ENCODE results near the gene SYNGR3. TPM values are rescaled to one million over a fixed set of nuclear protein-coding genes. Genes with fewer than 3 reads are reported as not detected.

SYNGR3 gene
- total RNA-seq, 1 donor from 2014 or later, result 0.24 TPM

DNA sequence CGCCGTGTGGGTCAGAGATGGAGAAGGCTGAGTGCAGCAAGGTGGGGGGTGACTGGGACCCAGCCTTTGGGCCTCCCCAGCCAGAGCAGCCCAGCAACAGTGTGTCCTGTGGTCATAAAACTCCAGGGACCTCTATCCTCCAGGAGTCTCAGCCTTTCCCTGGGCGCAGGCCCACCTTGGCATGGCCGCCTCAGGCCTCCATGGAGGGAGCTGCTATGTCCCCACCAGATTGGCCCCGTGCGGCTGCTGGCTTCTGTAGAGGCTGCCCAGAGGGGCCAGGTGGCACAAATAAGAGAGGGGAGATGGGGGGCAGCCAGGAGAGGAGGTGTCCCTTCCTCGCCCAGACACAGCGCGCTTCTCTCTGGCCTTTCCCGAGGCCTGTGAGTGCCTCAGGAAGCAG, 2.6 kb upstream of the SYNGR3 start:
- TF ChIP-seq CTCF (IDR thresholded peaks at IDR 0.05), result no peak
- Histone ChIP-seq H3K4me1 (peaks cover 38% of the 10 kb centered on the region), H3K9me3 (no peaks in the 10 kb centered on the region), H3K27ac (no peak overlapping the region), H3K27me3 (ENCODE audit: low read depth) (peaks cover 27% of the 10 kb centered on the region), H3K36me3 (peaks cover 23% of the 10 kb centered on the region), H3K4me3 (no peak overlapping the region)
- intact Hi-C loops (cut with DNase I), result no loop called here
- ATAC-seq (no peak), DNase-seq (no peak)

DNA sequence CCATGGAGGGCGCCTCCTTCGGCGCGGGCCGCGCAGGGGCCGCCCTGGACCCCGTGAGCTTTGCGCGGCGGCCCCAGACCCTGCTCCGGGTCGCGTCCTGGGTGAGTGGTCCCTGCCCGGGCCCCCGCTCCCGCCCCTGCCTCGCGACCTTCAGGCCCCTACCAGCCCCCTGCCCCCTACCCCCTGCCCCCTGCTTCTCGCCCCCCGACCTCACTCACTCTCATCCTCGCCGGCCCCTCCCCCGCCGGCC, 256 bp downstream of the SYNGR3 start:
- Histone ChIP-seq H3K36me3 (peaks cover 23% of the 10 kb centered on the region), H3K4me1 (peaks cover 25% of the 10 kb centered on the region), H3K27me3 (ENCODE audit: low read depth) (peaks cover 27% of the 10 kb centered on the region), H3K9me3 (no peaks in the 10 kb centered on the region), H3K4me3 (no peak overlapping the region), H3K27ac (no peak overlapping the region)
- ATAC-seq, result no peak
- TF ChIP-seq CTCF (IDR thresholded peaks at IDR 0.05), result no peak
- intact Hi-C loops (cut with DNase I), result no loop called here
- DNase-seq, result no peak

GRCh38 chr16:1990351-1991134, 773 bp downstream of the SYNGR3 start:
- no peak for TF ChIP-seq CTCF (IDR thresholded peaks at IDR 0.05)
- Histone ChIP-seq H3K27me3 (ENCODE audit: low read depth) (peaks cover 27% of the 10 kb centered on the region), H3K4me1 (peaks cover 20% of the 10 kb centered on the region), H3K36me3 (peaks cover 19% of the 10 kb centered on the region), H3K9me3 (no peaks in the 10 kb centered on the region), H3K27ac (no peak overlapping the region), H3K4me3 (peak overlapping the region; percentile 39)
- intact Hi-C loops (cut with DNase I), result no loop called here
- DNase-seq (peak; percentile 57), ATAC-seq (no peak)

DNA sequence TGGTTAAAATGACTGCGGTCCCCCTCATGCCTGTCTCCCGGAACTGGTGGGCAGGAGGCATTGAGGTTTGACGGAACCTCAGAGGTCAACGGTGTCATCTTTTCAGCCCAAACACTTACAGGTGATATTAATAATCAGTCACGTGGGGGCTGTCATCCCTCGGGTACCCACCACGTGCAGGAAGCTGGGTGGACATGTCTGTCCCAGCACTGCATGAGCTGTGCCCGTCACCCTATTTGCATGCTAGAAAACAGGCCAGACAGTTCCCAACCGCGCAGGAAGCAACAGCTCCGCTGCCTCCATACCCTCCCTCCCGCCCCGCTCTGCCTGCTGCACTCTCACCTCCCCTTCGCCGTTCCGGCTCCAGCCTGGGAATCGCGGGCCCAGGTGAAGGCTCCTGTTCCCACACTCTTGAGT, 1.4 kb downstream of the SYNGR3 start:
- peak overlapping the region; percentile 57 for H3K4me3 ChIP-seq
- peak; percentile 13 to 19 for ATAC-seq
- H3K27me3 ChIP-seq (ENCODE audit: low read depth), result peaks cover 27% of the 10 kb centered on the region
- peak; percentile 47 for DNase-seq
- peaks cover 13% of the 10 kb centered on the region for H3K36me3 ChIP-seq
- no peak for TF ChIP-seq CTCF (IDR thresholded peaks at IDR 0.05)
- H3K27ac ChIP-seq, result no peak overlapping the region
- peaks cover 20% of the 10 kb centered on the region for H3K4me1 ChIP-seq
- intact Hi-C loops (cut with DNase I), result no loop called here
- H3K9me3 ChIP-seq, result no peaks in the 10 kb centered on the region

- ATAC-seq, result no peak
- Histone ChIP-seq H3K27me3 (ENCODE audit: low read depth) (peaks cover 27% of the 10 kb centered on the region), H3K4me3 (peak overlapping the region; percentile 57), H3K4me1 (peaks cover 21% of the 10 kb centered on the region), H3K27ac (peak overlapping the region; percentile 69), H3K36me3 (peaks cover 11% of the 10 kb centered on the region), H3K9me3 (no peaks in the 10 kb centered on the region)
- intact Hi-C loops (cut with DNase I), result no loop called here
- no peak for TF ChIP-seq CTCF (IDR thresholded peaks at IDR 0.05)
- DNase-seq, result no peak
Measured at GRCh38 chr16:1991588-1991947, 1.8 kb downstream of the SYNGR3 start.
